PC-9 (cell line): Measurements from ENCODE around the gene AK8.

ENCODE experiments used
- CTCF ChIP-seq: fragments of 200-600 bp; sonication (generic); conservative IDR thresholded peaks from 2 replicates; pipeline ENCODE4 v1.6.1; 2017; ENCODE audit warnings: mixed run types, antibody characterized with exemption, mild to moderate bottlenecking, moderate library complexity
- EZH2 ChIP-seq: fragments of 200-600 bp; sonication (generic); IDR thresholded peaks from 2 replicates; pipeline ENCODE4 v1.8.0; 2017; ENCODE audit warnings: antibody characterized with exemption, low read depth

- no peak for TF ChIP-seq CTCF
- TF ChIP-seq EZH2: no peak
These were observed 178.1 kb downstream of the AK8 start for GRCh38 chr9:132699956-132700355.
